HEK293 (cell line): ENCODE measurements around the gene ARHGAP15.

Experiments used
- CTCF ChIA-PET: fragments of 350-600 bp; formaldehyde crosslinking; extraction: SDS; loops from one replicate; lab custom pipeline; 2021; ENCODE audit warnings: antibody characterized with exemption; lab: Yijun Ruan, JAX
- POLR2A ChIA-PET: fragments of 300-600 bp; formaldehyde crosslinking; extraction: SDS; loops from one replicate; lab custom pipeline; 2020; ENCODE audit warnings: antibody characterized with exemption, inconsistent platforms; lab: Yijun Ruan, JAX
- H3K27ac ChIP-seq: fragments of 200-500 bp; sonication (Bioruptor generic); 2 replicates; pipeline ENCODE4 v1.5.1; 2014; ENCODE audit warnings: low read depth, low read length, control low read depth, inconsistent platforms; ENCODE audit errors: extremely low read depth
- H3K36me3 ChIP-seq, 2 experiments: fragments of 200-500 bp in 1 of 2; sonication (Bioruptor generic) in 1 of 2; 1 replicate in 1 of 2; 2 replicates in 1 of 2; pipeline ENCODE4 v1.5.1; 2014 to 2017; ENCODE audit warnings: inconsistent platforms in 2 of 2, low read length in 2 of 2; ENCODE audit not compliant: control insufficient read depth in 2 of 2, insufficient read depth in 1 of 2
- H3K4me1 ChIP-seq: fragments of 200-500 bp; sonication (Bioruptor generic); 2 replicates; pipeline ENCODE4 v1.5.1; 2014; ENCODE audit warnings: mild to moderate bottlenecking, low read length, inconsistent platforms; ENCODE audit not compliant: control insufficient read depth, insufficient read depth
- H3K4me3 ChIP-seq: 2 replicates; pipeline ENCODE4 v1.5.1; 2011; ENCODE audit warnings: low read depth, mild to moderate bottlenecking, control low read depth, low read length, moderate library complexity
- H3K9me3 ChIP-seq: fragments of 200-500 bp; sonication (Bioruptor generic); 2 replicates; pipeline ENCODE4 v1.5.1; 2014; ENCODE audit warnings: low read depth, low read length, inconsistent platforms; ENCODE audit not compliant: control insufficient read depth, insufficient read depth
- GLIS1 ChIP-seq: fragments of 450-650 bp; formaldehyde crosslinking; IDR thresholded peaks from 2 replicates; pipeline ENCODE4 v1.5.1; 2016; ENCODE audit warnings: missing biosample characterization, missing genetic modification characterization
- IKZF3 ChIP-seq: fragments of 450-650 bp; IDR thresholded peaks from 2 replicates; pipeline ENCODE4 v1.5.0; 2018; ENCODE audit warnings: missing biosample characterization, mild to moderate bottlenecking, missing genetic modification characterization, moderate library complexity
- KLF8 ChIP-seq: fragments of 450-650 bp; formaldehyde crosslinking; IDR thresholded peaks from 2 replicates; pipeline ENCODE4 v1.5.1; 2016; ENCODE audit warnings: missing biosample characterization, missing genetic modification characterization
- MEIS1 ChIP-seq: sonication (generic); formaldehyde crosslinking; IDR thresholded peaks from 2 replicates; pipeline ENCODE4 v1.8.1; 2022; ENCODE audit warnings: missing genetic modification reagents, mild to moderate bottlenecking, borderline replicate concordance
- OSR2 ChIP-seq: fragments of 450-650 bp; formaldehyde crosslinking; IDR thresholded peaks from 2 replicates; pipeline ENCODE4 v1.5.1; 2016; ENCODE audit warnings: missing biosample characterization, missing genetic modification characterization
- TCF7L2 ChIP-seq: IDR thresholded peaks from 2 replicates; pipeline ENCODE4 v1.6.1; 2011; ENCODE audit warnings: low read depth, mild to moderate bottlenecking, inconsistent platforms, low read length, moderate library complexity, borderline replicate concordance
- ZNF114 ChIP-seq: fragments of 450-650 bp; formaldehyde crosslinking; IDR thresholded peaks from 2 replicates; pipeline ENCODE4 v1.5.0; 2017; ENCODE audit warnings: missing biosample characterization, missing genetic modification characterization
- ZNF184 ChIP-seq: fragments of 450-650 bp; IDR thresholded peaks from 2 replicates; pipeline ENCODE4 v1.5.1; 2018; ENCODE audit warnings: missing biosample characterization, mild to moderate bottlenecking, missing genetic modification characterization
- ZNF239 ChIP-seq: fragments of 450-650 bp; formaldehyde crosslinking; IDR thresholded peaks from 2 replicates; pipeline ENCODE4 v1.5.1; 2016; ENCODE audit warnings: missing biosample characterization, missing genetic modification characterization
- ZNF354C ChIP-seq: fragments of 450-650 bp; formaldehyde crosslinking; IDR thresholded peaks from 2 replicates; pipeline ENCODE4 v1.5.1; 2016; ENCODE audit warnings: missing biosample characterization, missing genetic modification characterization, low read depth, borderline replicate concordance
- ZNF394 ChIP-seq: fragments of 450-650 bp; formaldehyde crosslinking; IDR thresholded peaks from 2 replicates; pipeline ENCODE4 v1.5.1; 2016; ENCODE audit warnings: missing biosample characterization, missing genetic modification characterization, mild to moderate bottlenecking, moderate library complexity, borderline replicate concordance
- ZNF433 ChIP-seq: fragments of 450-650 bp; formaldehyde crosslinking; IDR thresholded peaks from 2 replicates; pipeline ENCODE4 v1.5.1; 2016; ENCODE audit warnings: missing biosample characterization, missing genetic modification characterization, low read depth
- ZNF560 ChIP-seq: fragments of 450-650 bp; formaldehyde crosslinking; IDR thresholded peaks from 2 replicates; pipeline ENCODE4 v1.5.1; 2017; ENCODE audit warnings: missing biosample characterization, missing genetic modification characterization, borderline replicate concordance
- ZNF624 ChIP-seq: fragments of 450-650 bp; formaldehyde crosslinking; IDR thresholded peaks from 2 replicates; pipeline ENCODE4 v1.5.1; 2017; ENCODE audit warnings: missing biosample characterization, missing genetic modification characterization
- TF ChIP-seq, protein P1 (sequence below): fragments of 450-650 bp; formaldehyde crosslinking; optimal IDR thresholded peaks from 2 replicates; pipeline ENCODE3; 2016; ENCODE audit warnings: missing biosample characterization, mild to moderate bottlenecking, missing genetic modification characterization
- TF ChIP-seq, protein P2 (sequence below): fragments of 450-650 bp; formaldehyde crosslinking; IDR thresholded peaks from 2 replicates; pipeline ENCODE4 v1.5.1; 2016; ENCODE audit warnings: missing biosample characterization, missing genetic modification characterization, borderline replicate concordance
- TF ChIP-seq, protein P3 (sequence below): fragments of 450-650 bp; formaldehyde crosslinking; IDR thresholded peaks from 2 replicates; pipeline ENCODE4 v1.5.1; 2016; ENCODE audit warnings: missing biosample characterization, missing genetic modification characterization
- TF ChIP-seq, protein P4 (sequence below): fragments of 450-650 bp; formaldehyde crosslinking; IDR thresholded peaks from 2 replicates; pipeline ENCODE4 v1.5.1; 2016; ENCODE audit warnings: missing biosample characterization, missing genetic modification characterization

ARHGAP15 gene

DNA sequence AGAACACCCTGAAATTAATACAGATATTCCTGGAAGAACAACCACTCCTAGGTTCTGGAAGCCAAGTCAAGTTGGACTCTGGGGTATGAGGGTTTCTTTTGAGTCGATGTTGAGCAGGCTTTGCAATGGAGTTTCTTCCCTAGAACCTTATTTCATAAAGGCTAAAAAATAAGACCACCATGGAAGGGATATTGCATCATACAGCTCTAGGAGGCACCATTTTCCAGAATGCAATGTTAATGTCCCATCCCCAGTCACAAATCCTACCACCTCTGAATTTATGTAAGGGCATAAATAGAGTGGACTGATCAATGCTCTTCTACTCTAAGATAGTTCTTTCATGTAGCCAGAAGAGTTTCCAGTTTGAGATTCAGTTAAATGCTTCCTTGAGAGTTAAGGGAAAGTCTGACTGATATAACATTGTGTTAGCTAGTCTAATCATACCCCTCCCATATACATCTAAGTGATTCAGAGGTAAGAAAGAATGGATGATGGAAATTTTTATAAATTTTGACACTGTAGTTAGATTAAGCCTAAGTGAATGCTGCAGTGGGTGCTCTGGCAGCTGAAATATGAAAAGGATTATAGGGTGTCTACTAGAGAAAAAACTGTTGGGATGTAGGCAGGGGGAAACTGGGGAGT is 22.0 kb downstream of the ARHGAP15 start:
- TF ChIP-seq IKZF3, result no peak
- no peak for TF ChIP-seq ZNF354C (tag by site-specific recombination)
- no peak for TF ChIP-seq TCF7L2
- no peak for TF ChIP-seq ZNF560
- TF ChIP-seq, protein P1, sequence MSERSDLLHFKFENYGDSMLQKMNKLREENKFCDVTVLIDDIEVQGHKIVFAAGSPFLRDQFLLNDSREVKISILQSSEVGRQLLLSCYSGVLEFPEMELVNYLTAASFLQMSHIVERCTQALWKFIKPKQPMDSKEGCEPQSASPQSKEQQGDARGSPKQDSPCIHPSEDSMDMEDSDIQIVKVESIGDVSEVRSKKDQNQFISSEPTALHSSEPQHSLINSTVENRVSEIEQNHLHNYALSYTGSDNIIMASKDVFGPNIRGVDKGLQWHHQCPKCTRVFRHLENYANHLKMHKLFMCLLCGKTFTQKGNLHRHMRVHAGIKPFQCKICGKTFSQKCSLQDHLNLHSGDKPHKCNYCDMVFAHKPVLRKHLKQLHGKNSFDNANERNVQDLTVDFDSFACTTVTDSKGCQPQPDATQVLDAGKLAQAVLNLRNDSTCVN (tag by site-specific recombination), result no peak
- no peak for TF ChIP-seq OSR2 (tag by site-specific recombination)
- H3K36me3 ChIP-seq, result no peaks in the 10 kb centered on the region
- ChIA-PET CTCF (interaction anchor here (0.6 kb wide), 1 partner anchor 74 kb away, joined by 3 read pairs; no protein-coding TSS in a partner anchor), POLR2A (no interaction called here)
- H3K4me3 ChIP-seq, result no peak overlapping the region
- H3K4me1 ChIP-seq, result no peaks in the 10 kb centered on the region
- H3K9me3 ChIP-seq, result no peaks in the 10 kb centered on the region
- no peak overlapping the region for H3K27ac ChIP-seq

DNA sequence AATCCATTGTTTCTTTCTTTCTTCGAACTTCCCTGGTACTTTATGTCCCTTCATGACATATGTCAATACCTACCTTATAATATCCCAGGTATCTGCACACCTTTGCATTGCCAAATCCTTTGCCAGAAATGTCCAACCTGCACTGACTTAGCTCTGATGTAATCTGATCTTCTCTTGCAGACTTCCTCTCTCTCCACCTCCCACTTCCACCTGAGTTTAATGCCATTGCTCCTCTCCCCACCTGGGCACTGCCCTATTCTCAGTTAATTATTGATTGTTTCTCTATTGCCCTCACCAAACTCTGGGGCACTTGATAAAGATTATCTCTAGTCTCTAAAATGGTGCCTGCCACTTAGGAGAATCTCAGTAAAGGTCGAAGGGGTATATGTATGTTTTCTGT is 23.0 kb downstream of the ARHGAP15 start:
- CTCF ChIA-PET, result no interaction called here
- Histone ChIP-seq H3K4me1 (no peaks in the 10 kb centered on the region), H3K4me3 (no peak overlapping the region), H3K9me3 (no peaks in the 10 kb centered on the region), H3K27ac (no peak overlapping the region), H3K36me3 (no peaks in the 10 kb centered on the region)
- TF ChIP-seq GLIS1 (tag by site-specific recombination) (no peak), IKZF3 (no peak), KLF8 (tag by site-specific recombination) (no peak), ZNF624 (no peak), ZNF433 (tag by site-specific recombination) (no peak), MEIS1 (CRISPR knock-in tag) (no peak), ZNF184 (tag by site-specific recombination) (no peak), ZNF394 (tag by site-specific recombination) (no peak), ZNF114 (tag by site-specific recombination) (no peak), ZNF239 (no peak)
- TF ChIP-seq, protein P2, sequence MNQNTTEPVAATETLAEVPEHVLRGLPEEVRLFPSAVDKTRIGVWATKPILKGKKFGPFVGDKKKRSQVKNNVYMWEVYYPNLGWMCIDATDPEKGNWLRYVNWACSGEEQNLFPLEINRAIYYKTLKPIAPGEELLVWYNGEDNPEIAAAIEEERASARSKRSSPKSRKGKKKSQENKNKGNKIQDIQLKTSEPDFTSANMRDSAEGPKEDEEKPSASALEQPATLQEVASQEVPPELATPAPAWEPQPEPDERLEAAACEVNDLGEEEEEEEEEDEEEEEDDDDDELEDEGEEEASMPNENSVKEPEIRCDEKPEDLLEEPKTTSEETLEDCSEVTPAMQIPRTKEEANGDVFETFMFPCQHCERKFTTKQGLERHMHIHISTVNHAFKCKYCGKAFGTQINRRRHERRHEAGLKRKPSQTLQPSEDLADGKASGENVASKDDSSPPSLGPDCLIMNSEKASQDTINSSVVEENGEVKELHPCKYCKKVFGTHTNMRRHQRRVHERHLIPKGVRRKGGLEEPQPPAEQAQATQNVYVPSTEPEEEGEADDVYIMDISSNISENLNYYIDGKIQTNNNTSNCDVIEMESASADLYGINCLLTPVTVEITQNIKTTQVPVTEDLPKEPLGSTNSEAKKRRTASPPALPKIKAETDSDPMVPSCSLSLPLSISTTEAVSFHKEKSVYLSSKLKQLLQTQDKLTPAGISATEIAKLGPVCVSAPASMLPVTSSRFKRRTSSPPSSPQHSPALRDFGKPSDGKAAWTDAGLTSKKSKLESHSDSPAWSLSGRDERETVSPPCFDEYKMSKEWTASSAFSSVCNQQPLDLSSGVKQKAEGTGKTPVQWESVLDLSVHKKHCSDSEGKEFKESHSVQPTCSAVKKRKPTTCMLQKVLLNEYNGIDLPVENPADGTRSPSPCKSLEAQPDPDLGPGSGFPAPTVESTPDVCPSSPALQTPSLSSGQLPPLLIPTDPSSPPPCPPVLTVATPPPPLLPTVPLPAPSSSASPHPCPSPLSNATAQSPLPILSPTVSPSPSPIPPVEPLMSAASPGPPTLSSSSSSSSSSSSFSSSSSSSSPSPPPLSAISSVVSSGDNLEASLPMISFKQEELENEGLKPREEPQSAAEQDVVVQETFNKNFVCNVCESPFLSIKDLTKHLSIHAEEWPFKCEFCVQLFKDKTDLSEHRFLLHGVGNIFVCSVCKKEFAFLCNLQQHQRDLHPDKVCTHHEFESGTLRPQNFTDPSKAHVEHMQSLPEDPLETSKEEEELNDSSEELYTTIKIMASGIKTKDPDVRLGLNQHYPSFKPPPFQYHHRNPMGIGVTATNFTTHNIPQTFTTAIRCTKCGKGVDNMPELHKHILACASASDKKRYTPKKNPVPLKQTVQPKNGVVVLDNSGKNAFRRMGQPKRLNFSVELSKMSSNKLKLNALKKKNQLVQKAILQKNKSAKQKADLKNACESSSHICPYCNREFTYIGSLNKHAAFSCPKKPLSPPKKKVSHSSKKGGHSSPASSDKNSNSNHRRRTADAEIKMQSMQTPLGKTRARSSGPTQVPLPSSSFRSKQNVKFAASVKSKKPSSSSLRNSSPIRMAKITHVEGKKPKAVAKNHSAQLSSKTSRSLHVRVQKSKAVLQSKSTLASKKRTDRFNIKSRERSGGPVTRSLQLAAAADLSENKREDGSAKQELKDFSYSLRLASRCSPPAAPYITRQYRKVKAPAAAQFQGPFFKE (tag by site-specific recombination), result no peak
- TF ChIP-seq, protein P3, sequence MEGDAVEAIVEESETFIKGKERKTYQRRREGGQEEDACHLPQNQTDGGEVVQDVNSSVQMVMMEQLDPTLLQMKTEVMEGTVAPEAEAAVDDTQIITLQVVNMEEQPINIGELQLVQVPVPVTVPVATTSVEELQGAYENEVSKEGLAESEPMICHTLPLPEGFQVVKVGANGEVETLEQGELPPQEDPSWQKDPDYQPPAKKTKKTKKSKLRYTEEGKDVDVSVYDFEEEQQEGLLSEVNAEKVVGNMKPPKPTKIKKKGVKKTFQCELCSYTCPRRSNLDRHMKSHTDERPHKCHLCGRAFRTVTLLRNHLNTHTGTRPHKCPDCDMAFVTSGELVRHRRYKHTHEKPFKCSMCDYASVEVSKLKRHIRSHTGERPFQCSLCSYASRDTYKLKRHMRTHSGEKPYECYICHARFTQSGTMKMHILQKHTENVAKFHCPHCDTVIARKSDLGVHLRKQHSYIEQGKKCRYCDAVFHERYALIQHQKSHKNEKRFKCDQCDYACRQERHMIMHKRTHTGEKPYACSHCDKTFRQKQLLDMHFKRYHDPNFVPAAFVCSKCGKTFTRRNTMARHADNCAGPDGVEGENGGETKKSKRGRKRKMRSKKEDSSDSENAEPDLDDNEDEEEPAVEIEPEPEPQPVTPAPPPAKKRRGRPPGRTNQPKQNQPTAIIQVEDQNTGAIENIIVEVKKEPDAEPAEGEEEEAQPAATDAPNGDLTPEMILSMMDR (tag by site-specific recombination), result no peak
- TF ChIP-seq, protein P4, sequence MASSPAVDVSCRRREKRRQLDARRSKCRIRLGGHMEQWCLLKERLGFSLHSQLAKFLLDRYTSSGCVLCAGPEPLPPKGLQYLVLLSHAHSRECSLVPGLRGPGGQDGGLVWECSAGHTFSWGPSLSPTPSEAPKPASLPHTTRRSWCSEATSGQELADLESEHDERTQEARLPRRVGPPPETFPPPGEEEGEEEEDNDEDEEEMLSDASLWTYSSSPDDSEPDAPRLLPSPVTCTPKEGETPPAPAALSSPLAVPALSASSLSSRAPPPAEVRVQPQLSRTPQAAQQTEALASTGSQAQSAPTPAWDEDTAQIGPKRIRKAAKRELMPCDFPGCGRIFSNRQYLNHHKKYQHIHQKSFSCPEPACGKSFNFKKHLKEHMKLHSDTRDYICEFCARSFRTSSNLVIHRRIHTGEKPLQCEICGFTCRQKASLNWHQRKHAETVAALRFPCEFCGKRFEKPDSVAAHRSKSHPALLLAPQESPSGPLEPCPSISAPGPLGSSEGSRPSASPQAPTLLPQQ, result no peak
- POLR2A ChIA-PET, result no interaction called here
